SHP77 (cell line): ENCODE data around the gene PRR36.

Experiments
- DNase-seq, 2 experiments: peaks; one replicate each; lab custom pipeline; 2025; lab: John Stamatoyannopoulos, UW

Gene PRR36

DNA sequence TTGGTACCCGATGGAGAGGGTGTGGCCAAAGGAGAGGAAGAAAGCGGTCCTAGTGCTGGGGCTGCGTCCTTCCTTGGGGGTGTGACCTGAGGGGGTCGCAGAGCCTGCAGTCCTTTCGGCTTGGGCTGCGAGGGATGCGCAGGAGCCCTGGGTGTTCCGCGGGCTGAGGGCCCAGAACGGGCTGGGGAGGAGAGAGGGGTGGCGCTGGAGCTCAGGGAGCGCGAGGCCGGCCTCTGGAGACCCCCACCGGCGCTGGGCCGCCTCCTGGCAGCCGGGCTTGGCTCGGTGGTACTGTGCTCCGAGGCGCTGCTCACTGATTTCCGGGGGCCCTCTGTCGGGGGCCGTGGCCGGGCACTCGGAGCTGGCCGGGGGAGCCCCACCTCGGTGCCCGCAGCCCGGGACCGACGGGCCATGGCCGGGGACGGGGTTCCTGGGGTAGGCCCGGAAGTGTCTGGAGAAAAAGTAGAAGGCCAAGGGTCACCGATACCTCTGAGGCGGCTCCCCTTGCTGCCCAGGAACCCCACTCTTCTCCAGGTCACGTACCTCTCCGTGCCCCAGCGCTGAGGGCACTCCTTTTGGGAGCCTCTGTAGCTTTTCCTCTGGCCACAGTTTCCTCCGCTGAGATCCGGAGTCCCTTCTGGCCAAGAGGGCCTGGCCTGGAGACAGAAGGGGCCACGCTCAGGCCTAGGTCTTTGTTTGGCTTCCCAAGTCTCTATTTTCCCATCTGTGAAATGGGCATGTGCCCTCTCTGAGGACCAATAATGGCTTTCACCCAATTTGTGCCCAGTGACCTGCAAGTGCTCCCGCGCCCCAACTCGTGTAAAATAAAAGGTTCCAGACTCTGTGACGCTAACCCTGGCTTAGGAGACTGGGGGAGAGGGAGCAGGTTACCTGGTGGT is 1.6 kb downstream of the PRR36 start:
- DNase-seq, result no peak

DNA sequence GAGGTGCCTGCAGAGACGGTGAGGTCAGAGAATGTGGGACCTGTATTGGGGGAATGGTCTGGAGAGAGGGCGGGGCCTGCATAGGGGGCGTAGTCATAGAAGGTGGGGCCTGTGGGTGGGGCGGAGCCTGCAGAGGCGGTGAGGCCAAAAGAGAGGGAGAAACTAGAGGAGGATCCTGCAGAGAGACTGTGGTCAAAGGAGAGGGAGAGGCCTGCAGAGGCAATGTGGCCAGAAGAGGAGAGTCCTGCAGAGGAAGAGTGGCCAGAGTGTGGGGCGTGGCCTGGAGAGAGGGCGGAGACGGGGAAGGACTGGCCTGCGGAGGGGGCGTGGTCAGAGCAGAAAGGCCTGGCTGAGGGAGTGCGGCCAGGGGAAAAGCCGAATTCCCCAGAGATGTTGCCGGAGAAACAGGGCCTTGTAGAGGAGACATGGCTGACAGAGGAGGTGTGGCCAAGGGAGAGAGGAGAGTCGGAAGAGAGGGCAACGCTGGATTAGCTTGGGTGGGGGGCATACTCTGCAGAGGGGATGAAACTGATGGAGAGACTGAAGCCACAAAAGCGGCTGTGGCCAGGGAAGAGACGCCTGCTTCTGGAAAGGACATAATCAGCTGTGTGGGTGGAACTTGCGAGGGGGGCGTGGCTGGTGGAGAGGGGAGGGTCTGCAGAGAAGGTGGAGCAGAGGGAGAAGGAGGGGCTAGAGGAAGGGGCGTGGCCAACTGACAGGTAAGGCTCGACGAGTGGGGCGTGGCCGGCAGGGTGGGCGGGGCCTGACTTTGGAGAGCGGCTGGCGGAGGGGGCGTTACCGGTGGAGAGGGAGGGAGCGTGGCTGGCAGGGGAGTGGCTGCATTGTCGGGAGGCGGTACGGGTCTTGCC is 2.5 kb downstream of the PRR36 start:
- peak; percentile 69 to 73 for DNase-seq

GRCh38 chr19:7870571-7871436 is 3.4 kb downstream of the PRR36 start:
- peak; percentile 34 to 38 for DNase-seq

DNA sequence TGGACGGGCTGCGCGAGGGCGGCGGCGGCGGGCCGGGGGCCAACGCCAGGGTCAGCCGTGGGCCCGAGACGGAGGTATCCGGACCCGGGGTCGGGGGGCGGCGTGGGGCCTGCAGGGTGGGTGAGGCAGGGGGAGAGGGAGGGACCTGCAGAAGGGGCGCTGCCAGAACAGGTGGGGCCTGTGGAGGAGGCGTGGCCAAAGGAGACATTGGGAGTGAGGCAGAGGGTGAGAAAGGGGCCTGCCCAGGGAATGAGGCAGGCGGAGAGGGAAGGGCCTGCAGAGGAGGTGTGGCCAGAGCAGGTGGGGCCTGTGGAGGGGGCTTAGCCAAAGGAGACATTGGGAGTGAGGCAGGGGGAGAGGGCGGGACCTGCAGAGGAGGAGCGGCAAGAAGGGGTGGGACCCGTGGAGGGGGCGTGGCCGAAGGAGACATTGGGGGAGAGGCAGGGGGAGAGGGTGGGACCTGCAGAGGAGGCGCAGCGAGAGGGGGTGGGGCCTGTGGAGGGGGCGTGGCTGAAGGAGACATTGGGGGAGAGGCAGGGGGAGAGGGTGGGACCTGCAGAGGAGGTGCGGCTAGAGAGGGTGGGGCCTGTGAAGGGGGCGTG is 4.2 kb downstream of the PRR36 start:
- peak in 1 of 2 experiments; percentile 33 for DNase-seq

- no peak for DNase-seq
These were observed 4.7 kb downstream of the PRR36 start for GRCh38 chr19:7869453-7869909.

DNA sequence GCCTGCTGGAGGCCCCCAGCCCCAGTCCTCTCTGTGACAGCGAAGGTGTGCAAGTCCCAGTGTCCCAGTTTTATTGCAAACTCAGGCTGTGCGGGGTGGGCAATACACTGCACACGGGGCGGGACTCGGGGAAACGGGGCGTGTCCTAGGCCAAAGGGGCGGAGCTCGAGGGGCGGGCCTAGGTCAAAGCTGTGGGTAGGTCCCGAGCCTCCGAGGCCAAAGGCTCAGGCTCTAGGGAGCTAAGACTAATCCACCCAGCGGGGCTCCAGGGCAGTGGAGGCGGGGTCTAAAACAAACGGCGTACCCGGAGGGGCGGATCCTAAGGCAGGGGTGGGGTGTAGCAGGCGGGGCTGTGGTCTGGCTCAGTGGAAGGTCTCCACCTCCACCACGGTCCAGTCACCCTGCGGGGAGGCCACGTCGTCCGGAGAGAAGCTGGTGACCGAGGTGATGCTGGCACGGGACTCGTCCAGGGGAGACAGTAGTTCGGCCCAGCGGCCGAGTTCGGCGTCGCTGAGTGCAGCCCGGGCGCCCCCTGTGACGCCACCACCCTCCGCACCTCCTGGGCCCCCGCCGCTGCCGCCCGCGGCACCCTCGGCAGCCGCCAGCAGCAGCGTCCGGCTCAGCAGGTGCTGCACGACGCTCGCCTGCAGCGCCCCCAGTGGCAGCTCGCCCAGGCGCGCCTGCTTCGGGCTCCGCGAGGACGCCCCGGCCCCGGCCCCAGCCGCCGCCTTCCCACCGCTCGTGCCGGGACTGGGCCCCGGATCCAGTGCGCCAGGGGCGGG is 5.3 kb downstream of the PRR36 start:
- no peak for DNase-seq

- no peak for DNase-seq
These were observed 5.9 kb downstream of the PRR36 start for GRCh38 chr19:7868326-7868670.

DNA sequence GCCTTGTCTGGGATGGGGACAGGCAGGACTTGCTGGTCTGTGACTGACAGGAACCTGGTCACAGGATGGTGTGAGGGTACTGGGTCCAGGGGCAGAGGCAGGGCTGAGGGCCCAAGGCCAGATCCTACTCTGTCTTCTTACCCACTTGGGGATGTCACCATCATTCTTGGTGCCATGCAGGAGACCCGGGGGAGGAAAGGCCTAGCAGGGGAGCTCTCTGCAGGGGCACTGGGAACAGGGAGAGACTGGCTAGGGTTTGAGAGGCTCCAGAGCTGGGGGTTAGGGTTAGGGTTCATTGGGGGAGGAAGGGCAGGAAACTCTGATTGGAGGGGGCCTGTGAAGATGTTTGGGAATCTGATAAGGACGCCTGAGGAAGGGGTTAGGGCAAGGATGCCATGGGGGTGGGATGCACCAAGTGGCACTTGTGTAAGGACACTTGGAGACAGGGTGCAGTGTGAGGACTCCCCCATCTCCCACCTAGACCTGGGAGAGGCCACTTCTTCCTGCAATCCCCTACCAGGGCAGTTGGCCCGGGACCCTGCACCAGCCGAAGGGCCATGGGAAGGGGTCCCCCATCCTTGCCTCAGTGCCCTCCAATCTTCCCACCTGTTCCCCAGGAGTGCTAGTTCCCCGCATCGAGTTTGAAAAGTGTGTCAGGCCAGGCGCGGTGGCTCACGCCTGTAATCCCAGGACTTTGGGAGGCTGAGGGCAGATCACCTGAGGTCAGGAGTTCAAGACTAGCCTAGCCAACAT is 6.9 kb downstream of the PRR36 start:
- no peak for DNase-seq

GRCh38 chr19:7866399-7867091 is 7.6 kb downstream of the PRR36 start:
- DNase-seq, result no peak

- no peak for DNase-seq
These were observed 8.8 kb downstream of the PRR36 start for GRCh38 chr19:7865262-7865911.

GRCh38 chr19:7864690-7865074 is 9.5 kb downstream of the PRR36 start:
- no peak for DNase-seq

- no peak for DNase-seq
These were observed 10.1 kb downstream of the PRR36 start for GRCh38 chr19:7863971-7864689.

DNA sequence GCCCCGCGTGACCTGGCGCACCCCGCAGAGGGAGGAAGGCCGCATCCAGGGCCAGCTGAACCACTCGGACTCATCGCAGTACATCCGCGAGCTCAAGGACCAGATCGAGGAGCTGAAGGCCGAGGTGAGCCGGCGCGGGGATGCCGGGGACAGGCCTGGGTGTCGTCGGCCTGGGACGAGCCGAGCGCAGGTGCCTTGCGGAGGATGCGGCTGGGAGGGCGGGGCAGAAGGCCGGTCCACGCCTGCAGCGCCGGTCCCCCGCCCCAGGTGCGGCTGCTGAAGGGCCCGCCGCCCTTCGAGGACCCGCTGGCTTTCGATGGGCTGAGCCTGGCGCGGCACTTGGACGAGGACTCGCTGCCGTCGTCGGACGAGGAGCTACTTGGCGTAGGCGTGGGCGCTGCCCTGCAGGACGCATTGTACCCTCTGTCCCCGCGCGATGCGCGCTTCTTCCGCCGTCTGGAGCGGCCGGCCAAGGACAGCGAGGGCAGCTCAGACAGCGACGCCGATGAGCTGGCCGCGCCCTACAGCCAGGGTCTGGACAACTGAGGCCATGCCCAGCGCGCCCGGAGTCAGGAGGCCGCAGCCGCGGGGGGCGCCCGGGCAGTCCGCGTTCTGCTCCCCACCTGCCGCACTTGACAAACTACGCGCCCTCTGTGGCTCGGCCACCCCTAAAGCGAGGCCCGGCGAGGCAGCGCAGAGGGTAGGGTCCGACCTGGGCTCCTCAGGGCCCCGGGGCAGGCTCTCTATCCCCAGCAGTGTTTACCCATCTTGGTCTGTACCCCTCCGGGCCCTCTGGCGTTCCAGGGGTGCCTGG is 10.8 kb downstream of the PRR36 start:
- DNase-seq, result no peak

DNA sequence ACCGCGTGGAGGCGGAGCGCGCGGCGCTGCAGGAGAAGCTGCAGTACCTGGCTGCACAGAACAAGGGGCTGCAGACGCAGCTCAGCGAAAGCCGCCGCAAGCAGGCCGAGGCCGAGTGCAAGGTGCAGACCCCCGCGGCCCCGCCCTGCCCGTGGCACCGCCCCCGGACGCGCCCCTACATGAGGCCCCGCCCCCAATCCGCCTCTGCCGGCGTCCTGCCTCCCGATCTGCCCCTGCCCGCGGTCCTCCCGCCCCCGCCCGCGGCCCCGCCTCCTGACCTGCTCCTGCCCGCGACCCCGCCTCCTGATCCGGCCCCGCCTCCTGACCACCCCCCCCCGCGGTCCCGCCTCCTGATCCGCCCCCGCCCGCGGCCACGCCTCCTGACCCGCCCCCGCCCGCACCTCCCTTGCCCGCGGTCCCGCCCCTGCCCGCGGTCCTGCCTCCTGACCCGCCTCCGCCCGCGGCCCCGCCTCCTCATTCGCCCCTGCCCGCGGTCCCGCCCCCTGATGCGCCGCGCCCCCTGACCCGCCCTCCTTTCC is 11.7 kb downstream of the PRR36 start:
- no peak for DNase-seq

GRCh38 chr19:7861619-7862412 is 12.4 kb downstream of the PRR36 start:
- DNase-seq, result no peak
